ENCODE data around the gene SCD5.

GRCh38 chr4:82592639-82593038 lies 206.0 kb downstream of the SCD5 start:
- TF ChIP-seq TCF7 (IDR thresholded peaks at IDR 0.05; ENCODE audit: low read depth) (no peak), TCF7L2 (IDR thresholded peaks at IDR 0.05; ENCODE audit: low read depth, low read length) (no peak), MXD4 (CRISPR knock-in tag; IDR thresholded peaks at IDR 0.05) (no peak), ELK4 (CRISPR knock-in tag; IDR thresholded peaks at IDR 0.05; ENCODE audit: borderline replicate concordance) (no peak), ZNF639 (CRISPR knock-in tag; conservative IDR thresholded peaks at IDR 0.05) (no peak), ZNF652 (CRISPR knock-in tag; IDR thresholded peaks at IDR 0.05; ENCODE audit: borderline replicate concordance, low read depth) (no peak), POLR2AphosphoS5 (IDR thresholded peaks at IDR 0.05; ENCODE audit: low read depth, low read length) (no peak), NKX3-1 (CRISPR knock-in tag; IDR thresholded peaks at IDR 0.05) (no peak), HDAC6 (IDR thresholded peaks at IDR 0.05; ENCODE audit: low read depth, low read length) (no peak), CTCF (CRISPR knock-in tag; IDR thresholded peaks at IDR 0.05) (no peak)
